ENCODE data around the gene STK38.

The STK38 gene

GRCh38 chr6:36546920-36547645 lies at the start of gene STK38:
Gene STK38, minus strand, starts transcription at chr6:36547479. Its CDS starts 7,277 bp downstream, at chr6:36540202.
- H3K27me3 ChIP-seq (replicated peaks), result no peaks in the 10 kb centered on the region
- no peaks in the 10 kb centered on the region for H3K36me3 ChIP-seq (replicated peaks)
- peak within 1 kb of the TSS; percentile 64 for H3K27ac ChIP-seq
- in situ Hi-C loops (cut with HindIII; ENCODE audit: low pct_ligation_motif_present, low sequenced_read_pairs), result no loop called here
- peak; percentile 70 for DNase-seq
- TF ChIP-seq, protein P1, sequence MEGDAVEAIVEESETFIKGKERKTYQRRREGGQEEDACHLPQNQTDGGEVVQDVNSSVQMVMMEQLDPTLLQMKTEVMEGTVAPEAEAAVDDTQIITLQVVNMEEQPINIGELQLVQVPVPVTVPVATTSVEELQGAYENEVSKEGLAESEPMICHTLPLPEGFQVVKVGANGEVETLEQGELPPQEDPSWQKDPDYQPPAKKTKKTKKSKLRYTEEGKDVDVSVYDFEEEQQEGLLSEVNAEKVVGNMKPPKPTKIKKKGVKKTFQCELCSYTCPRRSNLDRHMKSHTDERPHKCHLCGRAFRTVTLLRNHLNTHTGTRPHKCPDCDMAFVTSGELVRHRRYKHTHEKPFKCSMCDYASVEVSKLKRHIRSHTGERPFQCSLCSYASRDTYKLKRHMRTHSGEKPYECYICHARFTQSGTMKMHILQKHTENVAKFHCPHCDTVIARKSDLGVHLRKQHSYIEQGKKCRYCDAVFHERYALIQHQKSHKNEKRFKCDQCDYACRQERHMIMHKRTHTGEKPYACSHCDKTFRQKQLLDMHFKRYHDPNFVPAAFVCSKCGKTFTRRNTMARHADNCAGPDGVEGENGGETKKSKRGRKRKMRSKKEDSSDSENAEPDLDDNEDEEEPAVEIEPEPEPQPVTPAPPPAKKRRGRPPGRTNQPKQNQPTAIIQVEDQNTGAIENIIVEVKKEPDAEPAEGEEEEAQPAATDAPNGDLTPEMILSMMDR (IDR thresholded peaks at IDR 0.05; ENCODE audit: low read depth, low read length, missing control alignments), result peak; percentile 28
- peak within 1 kb of the TSS; percentile 95 for H3K4me3 ChIP-seq (ENCODE audit: low read depth, low read length)

GRCh38 chr6:36596356-36596755 lies 49.1 kb upstream of the STK38 start:
- DNase-seq, result no peak
- H3K27me3 ChIP-seq (replicated peaks), result no peaks in the 10 kb centered on the region
- peak overlapping the region; percentile 96 for H3K4me3 ChIP-seq (ENCODE audit: low read depth, low read length)
- peaks cover 60% of the 10 kb centered on the region for H3K36me3 ChIP-seq (replicated peaks)
- H3K27ac ChIP-seq, result peak overlapping the region; percentile 94
- in situ Hi-C loops (cut with HindIII; ENCODE audit: low pct_ligation_motif_present, low sequenced_read_pairs), result no loop called here
- TF ChIP-seq, protein P1 (IDR thresholded peaks at IDR 0.05; ENCODE audit: low read depth, low read length, missing control alignments), result no peak

DNA sequence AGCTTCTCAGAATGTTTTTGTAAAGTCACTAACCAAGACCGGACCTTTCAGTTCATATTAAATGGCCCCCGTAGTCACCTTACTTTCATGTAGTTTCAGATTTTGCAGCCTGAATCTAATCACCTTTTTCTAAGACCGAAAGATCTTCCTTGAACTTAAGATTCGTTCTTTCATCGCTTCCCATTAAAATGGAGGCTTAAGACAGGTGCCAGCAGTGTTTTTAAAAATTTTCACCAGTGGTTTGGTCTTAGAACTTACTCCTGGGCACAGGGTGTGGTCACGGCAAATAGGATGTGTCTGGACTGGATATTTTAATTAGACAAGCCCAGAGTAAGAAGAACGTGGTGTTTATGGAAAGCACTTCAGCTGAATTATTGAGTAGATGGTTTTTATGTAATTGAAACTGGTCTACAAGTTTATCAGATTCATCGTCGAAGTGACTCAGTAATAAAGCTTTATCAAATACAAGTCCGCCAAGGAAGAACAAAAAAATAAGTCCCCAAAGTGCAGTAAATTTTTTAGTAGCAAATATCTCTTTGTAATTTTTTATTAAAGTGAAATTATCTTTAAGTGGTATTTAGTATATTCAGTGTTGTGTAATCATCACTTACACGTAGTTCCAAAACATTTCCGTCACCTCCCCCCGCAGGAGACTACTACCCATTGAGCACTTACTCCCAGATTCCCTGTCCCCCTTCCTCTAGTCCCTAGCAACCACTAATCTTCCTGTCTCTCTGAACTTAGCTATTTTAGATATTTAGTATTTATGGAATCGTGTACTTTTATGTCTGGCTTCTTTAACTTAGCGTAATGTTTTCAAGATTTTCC lies 47.8 kb upstream of the STK38 start:
- TF ChIP-seq, protein P1 (IDR thresholded peaks at IDR 0.05; ENCODE audit: low read depth, low read length, missing control alignments), result no peak
- Histone ChIP-seq H3K36me3 (replicated peaks) (peaks cover 48% of the 10 kb centered on the region), H3K4me3 (ENCODE audit: low read depth, low read length) (peak overlapping the region; percentile 96), H3K27me3 (replicated peaks) (no peaks in the 10 kb centered on the region), H3K27ac (peak overlapping the region; percentile 94)
- in situ Hi-C loops (cut with HindIII; ENCODE audit: low pct_ligation_motif_present, low sequenced_read_pairs), result no loop called here
- peak; percentile 44 for DNase-seq

- TF ChIP-seq, protein P1 (IDR thresholded peaks at IDR 0.05; ENCODE audit: low read depth, low read length, missing control alignments), result peak; percentile 53
- peak; percentile 96 for DNase-seq
- in situ Hi-C loops (cut with HindIII; ENCODE audit: low pct_ligation_motif_present, low sequenced_read_pairs), result no loop called here
These were observed 46.9 kb upstream of the STK38 start, which contains the start of gene SRSF3 for GRCh38 chr6:36594029-36594815. Gene SRSF3, plus strand, starts transcription at chr6:36594362. Its CDS starts 2,401 bp downstream, at chr6:36596763.

GRCh38 chr6:36593569-36594028 lies 46.3 kb upstream of the STK38 start:
- no peak for DNase-seq

More at GRCh38 chr6:36594029-36594815, 46.9 kb upstream of the STK38 start, which contains the start of gene SRSF3:
- H3K4me3 ChIP-seq (ENCODE audit: low read depth, low read length), result peak within 1 kb of the TSS; percentile 96
- peak within 1 kb of the TSS; percentile 94 for H3K27ac ChIP-seq
- peaks cover 40% of the 10 kb centered on the region for H3K36me3 ChIP-seq (replicated peaks)
- no peaks in the 10 kb centered on the region for H3K27me3 ChIP-seq (replicated peaks)

More at GRCh38 chr6:36593569-36594028, 46.3 kb upstream of the STK38 start:
- Histone ChIP-seq H3K4me3 (ENCODE audit: low read depth, low read length) (peak overlapping the region; percentile 53), H3K27me3 (replicated peaks) (no peaks in the 10 kb centered on the region), H3K36me3 (replicated peaks) (peaks cover 33% of the 10 kb centered on the region), H3K27ac (peak overlapping the region; percentile 94)
- TF ChIP-seq, protein P1 (IDR thresholded peaks at IDR 0.05; ENCODE audit: low read depth, low read length, missing control alignments), result no peak
- in situ Hi-C loops (cut with HindIII; ENCODE audit: low pct_ligation_motif_present, low sequenced_read_pairs), result no loop called here
